ENCODE results near the gene PDE6A. TPM values are rescaled to one million over a fixed set of nuclear protein-coding genes. Genes with fewer than 3 reads are reported as not detected.

The PDE6A gene
- total RNA-seq, 4 donors from 2014 or later, result not detected

- 70% methylated on average over 15 of the region's 25 CpGs for WGBS
- intact Hi-C loops (cut with DNase I), result no loop called here
- Histone ChIP-seq H3K27me3 (peaks cover 0 to 6% (median 0%) of the 10 kb centered on the region in 4 donors), H3K27ac (replicated peaks in 1 of 4) (no peak overlapping the region), H3K4me3 (no peak overlapping the region), H3K4me1 (no peaks in the 10 kb centered on the region), H3K36me3 (no peaks in the 10 kb centered on the region), H3K9me3 (no peaks in the 10 kb centered on the region)
- no peak for DNase-seq (ENCODE audit: extremely low spot score)
- no peak for TF ChIP-seq POLR2A (IDR thresholded peaks at IDR 0.05; ENCODE audit: low read depth)
- peak in 1 of 3 experiments; percentile 22 for TF ChIP-seq CTCF (IDR thresholded peaks at IDR 0.05)
Observed at GRCh38 chr5:149932445-149933350, 11.9 kb downstream of the PDE6A start.

- WGBS, result 74% methylated on average over 14 of the region's 14 CpGs
- no peak for DNase-seq (ENCODE audit: extremely low spot score)
- Histone ChIP-seq H3K4me3 (no peak overlapping the region), H3K36me3 (no peaks in the 10 kb centered on the region), H3K9me3 (no peaks in the 10 kb centered on the region), H3K27me3 (peaks cover 0 to 6% (median 0%) of the 10 kb centered on the region in 4 donors), H3K27ac (replicated peaks in 1 of 4) (no peak overlapping the region), H3K4me1 (no peaks in the 10 kb centered on the region)
- TF ChIP-seq CTCF (IDR thresholded peaks at IDR 0.05), result no peak
- TF ChIP-seq POLR2AphosphoS5 (IDR thresholded peaks at IDR 0.05), result no peak
- TF ChIP-seq POLR2A (IDR thresholded peaks at IDR 0.05; ENCODE audit: low read depth), result no peak
- intact Hi-C loops (cut with DNase I), result no loop called here
Observed at GRCh38 chr5:149931992-149932436, 12.6 kb downstream of the PDE6A start.

DNA sequence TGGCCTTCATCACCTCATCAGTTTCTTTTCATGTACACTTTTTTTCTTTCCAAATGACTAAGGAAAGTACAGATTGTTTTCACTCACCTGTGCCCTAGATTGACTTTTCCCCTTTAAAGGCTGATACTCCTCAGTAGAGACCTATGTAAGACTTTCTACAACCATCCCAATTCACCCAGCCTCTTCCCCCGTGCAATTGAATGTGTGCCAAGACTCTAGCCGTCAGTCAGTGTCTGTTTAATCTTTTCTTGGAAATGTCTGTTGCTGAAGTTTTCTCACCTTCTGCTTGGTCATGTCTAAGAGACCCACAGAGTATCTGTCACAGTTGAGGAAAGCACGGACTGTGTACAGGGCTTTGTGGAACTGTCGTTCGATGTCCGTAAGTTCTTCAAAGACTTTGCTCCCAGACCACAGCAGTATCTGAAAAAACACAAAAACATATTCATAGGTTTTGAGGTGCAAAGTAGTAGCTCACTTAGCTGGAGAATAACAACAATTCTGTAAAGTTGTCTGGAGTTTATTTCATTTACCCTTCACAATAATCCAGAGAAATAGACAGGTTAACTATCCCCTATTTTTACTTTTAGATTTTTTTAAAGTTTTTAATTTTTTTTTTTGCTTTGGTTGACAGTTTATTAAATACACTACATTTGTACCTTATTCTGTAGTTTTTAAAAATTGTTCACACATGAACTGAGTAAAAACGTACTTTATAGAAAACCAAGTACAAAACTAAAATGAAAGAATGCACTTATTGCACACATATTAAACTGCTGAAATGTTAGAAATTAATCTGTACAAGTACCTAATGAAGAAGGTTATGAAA lies 13.6 kb downstream of the PDE6A start:
- peaks cover 0 to 6% (median 0%) of the 10 kb centered on the region in 4 donors for H3K27me3 ChIP-seq
- H3K9me3 ChIP-seq, result no peaks in the 10 kb centered on the region
- H3K4me3 ChIP-seq, result no peak overlapping the region
- no peaks in the 10 kb centered on the region for H3K4me1 ChIP-seq
- DNase-seq (ENCODE audit: extremely low spot score), result no peak
- no peak for TF ChIP-seq EP300 (IDR thresholded peaks at IDR 0.05)
- TF ChIP-seq POLR2A (IDR thresholded peaks at IDR 0.05; ENCODE audit: low read depth), result no peak
- WGBS, result 64% methylated on average over 7 of the region's 7 CpGs
- H3K27ac ChIP-seq (replicated peaks in 1 of 4), result no peak overlapping the region
- intact Hi-C loops (cut with DNase I), result no loop called here
- H3K36me3 ChIP-seq, result no peaks in the 10 kb centered on the region

DNA sequence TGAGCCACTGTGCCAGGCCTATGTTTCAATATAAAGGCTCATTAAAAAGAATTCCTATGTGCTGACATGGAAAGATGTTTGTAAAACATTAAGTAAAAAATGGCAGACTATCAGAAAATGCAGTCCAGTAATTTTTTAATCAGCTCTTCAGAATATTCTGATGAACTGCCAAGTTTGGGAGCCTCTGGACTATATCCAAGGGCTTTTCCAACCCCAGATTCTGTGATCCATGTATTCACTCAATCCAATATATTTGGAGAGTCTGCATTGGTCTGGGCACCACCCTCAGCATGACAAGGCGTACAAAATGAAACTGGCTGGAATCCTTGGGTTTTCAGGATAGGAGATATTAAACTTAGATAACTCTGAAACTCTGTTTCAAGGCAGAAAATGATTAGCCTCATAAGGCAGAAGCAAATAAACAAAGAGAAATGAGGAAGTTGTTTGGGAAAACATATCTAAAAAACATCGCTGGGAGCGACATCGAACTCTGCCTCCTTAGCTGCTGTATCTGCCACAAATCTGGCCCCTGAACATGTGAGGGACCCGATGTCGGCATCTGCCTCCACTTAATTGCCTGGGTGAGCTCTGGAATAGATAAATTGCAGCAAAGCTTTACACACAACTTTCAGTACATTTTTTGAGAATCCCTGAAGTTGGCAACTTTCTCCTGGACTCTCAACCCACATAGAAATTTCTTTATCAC lies 14.4 kb downstream of the PDE6A start:
- no peaks in the 10 kb centered on the region for H3K36me3 ChIP-seq
- TF ChIP-seq CTCF (IDR thresholded peaks at IDR 0.05), result no peak
- no peak for TF ChIP-seq POLR2A (IDR thresholded peaks at IDR 0.05; ENCODE audit: low read depth)
- TF ChIP-seq POLR2AphosphoS5 (IDR thresholded peaks at IDR 0.05), result no peak
- TF ChIP-seq EP300 (IDR thresholded peaks at IDR 0.05), result no peak
- no peak overlapping the region for H3K27ac ChIP-seq (replicated peaks in 1 of 4)
- DNase-seq (ENCODE audit: extremely low spot score), result no peak
- H3K4me1 ChIP-seq, result no peaks in the 10 kb centered on the region
- peaks cover 0 to 6% (median 0%) of the 10 kb centered on the region in 4 donors for H3K27me3 ChIP-seq
- no peaks in the 10 kb centered on the region for H3K9me3 ChIP-seq
- intact Hi-C loops (cut with DNase I), result no loop called here
- 78% methylated on average over 6 of the region's 6 CpGs for WGBS
- peak overlapping the region in 1 of 4 donors; percentile 4 for H3K4me3 ChIP-seq
